Psoas muscle (tissue), 8 donors: ENCODE measurements around the gene SAP30BP. TPM values are rescaled to one million over a fixed set of nuclear protein-coding genes. Genes with fewer than 3 reads are reported as not detected.

Experiments
- ATAC-seq, 4 donors: fragments of 200-7000 bp; cut with Tn5 transposase; one replicate each; pipeline ENCODE4 v1.9.1; 2020; ENCODE audit warnings: moderate library complexity in 3 of 4, mild to moderate bottlenecking in 2 of 4
- DNase-seq, 2 donors: peaks; one replicate each; pipeline ENCODE4 v3.0.0-alpha.2; 2020
- H3K27ac ChIP-seq: fragments of 200-600 bp; one replicate; pipeline ENCODE4 v1.8.0; 2022
- H3K27me3 ChIP-seq, 3 donors: fragments of 200-600 bp in 1 of 3; one replicate each; pipeline versions ENCODE4 v1.6.1 to v1.8.0; 2013 to 2022; ENCODE audit warnings: low read length in 2 of 3, mild to moderate bottlenecking in 2 of 3, moderate library complexity in 1 of 3; ENCODE audit not compliant: insufficient read depth in 3 of 3
- H3K36me3 ChIP-seq, 2 donors: fragments of 200-600 bp in 1 of 2; one replicate each; pipeline versions ENCODE4 v1.6.1 to v1.8.0; 2013 to 2022; ENCODE audit warnings: low read depth in 1 of 2, mild to moderate bottlenecking in 1 of 2, moderate library complexity in 1 of 2; ENCODE audit not compliant: insufficient read depth in 1 of 2
- H3K4me1 ChIP-seq: fragments of 200-600 bp; one replicate; pipeline ENCODE4 v1.8.0; 2022
- H3K4me3 ChIP-seq: fragments of 200-600 bp; one replicate; pipeline ENCODE4 v1.8.0; 2022; ENCODE audit warnings: mild to moderate bottlenecking
- H3K9me3 ChIP-seq: fragments of 200-600 bp; one replicate; pipeline ENCODE4 v1.8.0; 2022
- WGBS, 3 donors: extraction: QIAGEN DNeasy Blood & Tissue Kit; methylation state at CpG; one replicate each; pipeline versions ENCODE4 v1.1.6 to v1.1.7; 2013; 5-methylcytosine and 5-hydroxymethylcytosine counted together
- intact Hi-C, 2 donors: fragments of 100-400 bp; cut with DNase I; formaldehyde crosslinking; loops; one replicate each; pipeline versions ENCODE4 v1.11.0 to v1.14.2; 2022
- polyA plus RNA-seq, 3 donors: library from polyadenylated mRNA; stranded (reverse); fragments of 200-250 nt; gene quantifications; one replicate each; pipeline ENCODE4 v1.2.3, GENCODE V29; 2013
- total RNA-seq, 4 donors: library from RNA; stranded (reverse); fragmentation: NEBNext Ultra II Directional in 2 of 4; extraction: Animal tissue kit (Norgen Biotek cat#: 25700) in 2 of 4; gene quantifications; one replicate each; pipeline versions ENCODE4 v1.2.1 to v1.2.4, GENCODE V29; 2021 to 2023
- TF ChIP-seq, protein P1 (sequence below): fragments of 200-600 bp; IDR thresholded peaks from one replicate; pipeline ENCODE4 v1.8.0; 2022; ENCODE audit warnings: antibody characterized with exemption
- donor health status: healthy with polysubstance abuse.
- donor health status: DM: no; HTN: no; CAD: no; lungs with moderate emphysema.
- donor health status: Bipolar disorder and iron deficiency.
- donor health status: healthy.
- donor health status: DM: yes; HTN: yes; CAD: no.
- donor health status: DM: no; HTN: no; CAD: no.
- donor health status: DM: no; HTN: no; CAD: no.
- donor health status: DM: yes; HTN: yes; CAD: no.

SAP30BP gene
- total and polyA plus RNA-seq, 7 donors = 40.9 to 123 (median 68.5) TPM

DNA sequence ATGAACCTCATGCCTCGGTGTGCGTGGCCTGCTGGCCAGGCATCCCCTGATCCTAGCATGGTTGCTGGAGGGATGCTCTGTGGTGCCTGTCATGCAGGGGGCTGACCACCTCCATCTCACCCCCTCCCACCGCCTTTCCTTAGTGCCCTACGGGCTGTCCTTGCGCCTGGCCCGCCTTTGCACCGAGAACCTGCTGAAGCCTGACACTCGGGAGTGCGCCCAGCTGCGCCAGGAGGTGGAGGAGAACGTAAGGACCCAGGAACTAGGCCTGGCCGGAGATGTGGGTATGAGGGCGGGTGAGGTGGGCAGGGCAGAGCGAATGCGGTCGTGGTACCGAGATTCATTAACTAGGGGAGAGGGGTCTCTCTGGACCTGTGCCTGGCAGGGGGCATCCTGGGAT, 73.1 kb downstream of the SAP30BP start:
- no peak overlapping the region for H3K4me3 ChIP-seq
- H3K27ac ChIP-seq = no peak overlapping the region
- no peaks in the 10 kb centered on the region for H3K4me1 ChIP-seq
- TF ChIP-seq, protein P1, sequence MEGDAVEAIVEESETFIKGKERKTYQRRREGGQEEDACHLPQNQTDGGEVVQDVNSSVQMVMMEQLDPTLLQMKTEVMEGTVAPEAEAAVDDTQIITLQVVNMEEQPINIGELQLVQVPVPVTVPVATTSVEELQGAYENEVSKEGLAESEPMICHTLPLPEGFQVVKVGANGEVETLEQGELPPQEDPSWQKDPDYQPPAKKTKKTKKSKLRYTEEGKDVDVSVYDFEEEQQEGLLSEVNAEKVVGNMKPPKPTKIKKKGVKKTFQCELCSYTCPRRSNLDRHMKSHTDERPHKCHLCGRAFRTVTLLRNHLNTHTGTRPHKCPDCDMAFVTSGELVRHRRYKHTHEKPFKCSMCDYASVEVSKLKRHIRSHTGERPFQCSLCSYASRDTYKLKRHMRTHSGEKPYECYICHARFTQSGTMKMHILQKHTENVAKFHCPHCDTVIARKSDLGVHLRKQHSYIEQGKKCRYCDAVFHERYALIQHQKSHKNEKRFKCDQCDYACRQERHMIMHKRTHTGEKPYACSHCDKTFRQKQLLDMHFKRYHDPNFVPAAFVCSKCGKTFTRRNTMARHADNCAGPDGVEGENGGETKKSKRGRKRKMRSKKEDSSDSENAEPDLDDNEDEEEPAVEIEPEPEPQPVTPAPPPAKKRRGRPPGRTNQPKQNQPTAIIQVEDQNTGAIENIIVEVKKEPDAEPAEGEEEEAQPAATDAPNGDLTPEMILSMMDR = no peak
- intact Hi-C loops = no loop called here
- WGBS, 3 donors = 86 to 89% (median 87%) methylated on average over 17 of the region's 17 CpGs
- ATAC-seq (no peak), DNase-seq (no peak)
- H3K36me3 ChIP-seq = no peaks in the 10 kb centered on the region
- no peaks in the 10 kb centered on the region for H3K9me3 ChIP-seq
- no peaks in the 10 kb centered on the region for H3K27me3 ChIP-seq

DNA sequence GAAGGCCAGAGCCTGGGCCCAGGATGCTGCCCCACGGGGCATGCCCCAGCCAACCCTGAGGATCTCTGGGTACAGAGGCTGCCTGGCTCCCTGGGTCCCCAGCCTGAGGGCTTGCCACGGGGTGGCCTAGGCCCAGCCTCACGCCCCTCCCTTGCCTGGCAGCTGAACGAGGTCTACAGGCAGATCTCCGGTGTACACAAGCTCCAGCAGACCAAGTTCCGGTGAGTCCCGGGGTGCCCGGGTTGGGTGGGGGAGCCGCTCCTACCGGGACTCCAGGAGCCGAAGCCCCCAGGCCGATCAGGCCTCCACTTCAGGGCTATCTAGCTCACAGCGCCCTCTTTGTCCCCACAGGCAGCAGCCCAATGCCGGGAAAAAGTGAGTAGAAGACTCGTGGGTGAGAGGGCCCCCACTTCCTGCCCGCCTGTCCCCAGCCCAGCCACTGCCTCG, 73.5 kb downstream of the SAP30BP start:
- ATAC-seq = no peak
- no peaks in the 10 kb centered on the region for H3K9me3 ChIP-seq
- WGBS, 3 donors = 65 to 80% (median 73%) methylated on average over 12 to 17 of the region's 17 CpGs
- no peak overlapping the region for H3K4me3 ChIP-seq
- DNase-seq = no peak
- intact Hi-C loops = no loop called here
- H3K4me1 ChIP-seq = no peaks in the 10 kb centered on the region
- TF ChIP-seq, protein P1 = no peak
- H3K27me3 ChIP-seq = no peaks in the 10 kb centered on the region
- H3K36me3 ChIP-seq = no peaks in the 10 kb centered on the region
- H3K27ac ChIP-seq = no peak overlapping the region

DNA sequence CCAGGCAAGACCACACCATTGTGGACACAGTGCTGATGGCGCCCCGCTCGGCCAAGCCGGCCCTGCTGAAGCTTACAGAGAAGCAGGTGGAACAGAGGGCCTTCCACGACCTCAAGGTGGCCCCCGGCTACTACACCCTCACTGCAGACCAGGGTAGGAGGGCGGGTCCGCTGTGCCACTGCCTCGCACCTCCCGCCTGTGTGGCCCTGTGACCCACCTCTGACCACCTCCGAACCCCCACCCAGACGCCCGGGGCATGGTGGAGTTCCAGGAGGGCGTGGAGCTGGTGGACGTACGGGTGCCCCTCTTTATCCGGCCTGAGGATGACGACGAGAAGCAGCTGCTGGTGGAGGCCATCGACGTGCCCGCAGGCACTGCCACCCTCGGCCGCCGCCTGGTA, 75.2 kb downstream of the SAP30BP start:
- intact Hi-C loops = no loop called here
- no peak for DNase-seq

DNA sequence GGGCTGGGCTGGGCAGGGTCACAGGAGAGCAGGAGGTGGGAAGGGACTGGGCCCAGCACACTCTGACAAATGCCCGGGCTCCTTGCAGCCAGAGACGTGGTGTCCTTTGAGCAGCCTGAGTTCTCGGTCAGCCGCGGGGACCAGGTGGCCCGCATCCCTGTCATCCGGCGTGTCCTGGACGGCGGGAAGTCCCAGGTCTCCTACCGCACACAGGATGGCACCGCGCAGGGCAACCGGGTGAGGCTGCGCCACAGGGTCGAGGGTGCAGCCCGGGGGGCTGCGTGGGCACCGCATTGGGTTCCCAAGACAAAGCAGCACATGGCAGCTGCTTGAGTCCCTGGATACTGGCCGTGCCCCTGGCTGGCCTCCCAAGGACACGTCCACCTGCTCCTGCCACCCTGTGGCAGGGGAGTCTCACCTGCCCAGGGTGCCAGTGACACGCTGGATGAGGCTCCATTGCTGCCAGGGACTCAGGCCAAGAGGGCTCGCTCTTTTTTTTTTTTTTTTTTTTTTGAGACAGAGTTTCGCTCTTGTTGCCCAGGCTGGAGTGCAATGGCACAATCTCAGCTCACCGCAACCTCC, 76.6 kb downstream of the SAP30BP start:
- DNase-seq (no peak), ATAC-seq (no peak)
- H3K4me1 ChIP-seq = peaks cover 5% of the 10 kb centered on the region
- H3K36me3 ChIP-seq = no peaks in the 10 kb centered on the region
- WGBS, 3 donors = 80 to 86% (median 85%) methylated on average over 18 to 25 of the region's 25 CpGs
- no peaks in the 10 kb centered on the region for H3K27me3 ChIP-seq
- TF ChIP-seq, protein P1 = no peak
- no peaks in the 10 kb centered on the region for H3K9me3 ChIP-seq
- intact Hi-C loops = no loop called here
- H3K4me3 ChIP-seq = no peak overlapping the region
- H3K27ac ChIP-seq = no peak overlapping the region

More for the DNA sequence above, 75.2 kb downstream of the SAP30BP start:
- WGBS, 3 donors = 68 to 79% (median 72%) methylated on average over 17 to 25 of the region's 25 CpGs
- Histone ChIP-seq H3K36me3 (no peaks in the 10 kb centered on the region), H3K27me3 (no peaks in the 10 kb centered on the region), H3K27ac (no peak overlapping the region), H3K4me1 (peaks cover under 1% of the 10 kb centered on the region), H3K4me3 (no peak overlapping the region), H3K9me3 (no peaks in the 10 kb centered on the region)
- ATAC-seq = no peak
- TF ChIP-seq, protein P1 = no peak

DNA sequence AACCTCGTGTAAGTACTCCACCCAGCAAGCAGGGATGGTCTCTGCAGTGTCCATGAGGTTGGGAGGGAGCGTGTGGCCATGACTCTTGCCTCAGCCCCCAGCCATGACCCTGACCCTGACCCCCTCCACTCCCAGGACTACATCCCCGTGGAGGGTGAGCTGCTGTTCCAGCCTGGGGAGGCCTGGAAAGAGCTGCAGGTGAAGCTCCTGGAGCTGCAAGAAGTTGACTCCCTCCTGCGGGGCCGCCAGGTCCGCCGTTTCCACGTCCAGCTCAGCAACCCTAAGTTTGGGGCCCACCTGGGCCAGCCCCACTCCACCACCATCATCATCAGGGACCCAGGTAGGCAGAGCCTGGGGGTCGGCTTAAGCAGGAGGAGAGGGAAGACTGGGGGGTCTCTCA, 81.6 kb downstream of the SAP30BP start:
- TF ChIP-seq, protein P1 = no peak
- WGBS, 3 donors = 76 to 83% (median 81%) methylated on average over 9 of the region's 9 CpGs
- no peak for DNase-seq
- no peak for ATAC-seq
- intact Hi-C loops = loop anchor here (2.0 to 5.0 kb wide), 2 partner anchors 74 to 76 kb away; no protein-coding TSS in a partner anchor
- Histone ChIP-seq H3K4me1 (peaks cover 8% of the 10 kb centered on the region), H3K27ac (no peak overlapping the region), H3K36me3 (no peaks in the 10 kb centered on the region), H3K9me3 (no peaks in the 10 kb centered on the region), H3K27me3 (no peaks in the 10 kb centered on the region), H3K4me3 (no peak overlapping the region)
